Measurements from ENCODE around the gene SPECC1. TPM values are rescaled to one million over a fixed set of nuclear protein-coding genes. Genes with fewer than 3 reads are reported as not detected.

Gene SPECC1
- total and polyA plus RNA-seq, 10 of the 15 experiments (the other 5 are each of a cell fraction or from before 2014, with no cell fraction given) = 6.4 to 40.6 (median 23.9) TPM

- ChIA-PET RAD21 (ENCODE audit: unreplicated experiment) (no interaction called here), SMC1A (ENCODE audit: uncharacterized antibody, unreplicated experiment) (no interaction called here), POLR2A (no interaction called here), CTCF (no interaction called here)
- Histone ChIP-seq H3K9ac (ENCODE audit: control insufficient read depth, insufficient read depth, low read length) (no peak overlapping the region), H3K36me3 (ENCODE audit: control insufficient read depth in 2 of 2, insufficient read depth in 2 of 2, low read length in 1 of 2) (no peaks in the 10 kb centered on the region), H3K4me3 (no peak overlapping the region), H3K9me3 (replicated peaks; ENCODE audit: control insufficient read depth, insufficient read depth, low read length) (no peaks in the 10 kb centered on the region), H2AFZ (ENCODE audit: control insufficient read depth, low read depth, low read length) (no peak overlapping the region), H3K79me2 (ENCODE audit: control insufficient read depth, insufficient read depth, low read length) (no peaks in the 10 kb centered on the region), H3K27ac (ENCODE audit: control insufficient read depth, insufficient read depth) (no peak overlapping the region), H3K4me1 (ENCODE audit: control insufficient read depth, insufficient read depth, low read length) (no peaks in the 10 kb centered on the region), H4K20me1 (ENCODE audit: control insufficient read depth, insufficient read depth) (no peaks in the 10 kb centered on the region; the same call in 1 of the 2 replicates), H3K27me3 (replicated peaks in 1 of 2; ENCODE audit: control insufficient read depth in 2 of 2, insufficient read depth in 2 of 2, low read length in 1 of 2) (no peaks in the 10 kb centered on the region), H3K4me2 (ENCODE audit: control insufficient read depth, insufficient read depth) (no peak overlapping the region)
- DNase-seq (ENCODE audit: low read depth, low spot score) (no peak), ATAC-seq (no peak), FAIRE-seq (no peak)
- no peak for TF ChIP-seq ZBTB33 (IDR thresholded peaks at IDR 0.05)
- intact Hi-C loops (cut with micrococcal nuclease; ENCODE audit: unreplicated experiment) (no loop called here), in situ Hi-C loops (cut with MboI) (no loop called here)
- no TSS peak for BruUV-seq (replicated peaks)
- 76% methylated on average over 10 of the region's 10 CpGs for WGBS (ENCODE audit: insufficient coverage, insufficient replicate concordance, low lambda C conversion rate, missing lambda C conversion rate)
These were observed 175.9 kb downstream of the SPECC1 start for GRCh38 chr17:20184977-20185619.

- no peaks in the 10 kb centered on the region for H3K36me3 ChIP-seq (ENCODE audit: control insufficient read depth in 2 of 2, insufficient read depth in 2 of 2, low read length in 1 of 2)
- no peak overlapping the region for H3K27ac ChIP-seq (ENCODE audit: control insufficient read depth, insufficient read depth)
- ChIA-PET CTCF (no interaction called here), RAD21 (ENCODE audit: unreplicated experiment) (no interaction called here), SMC1A (ENCODE audit: uncharacterized antibody, unreplicated experiment) (interaction anchor here (1.1 kb wide), 1 partner anchor 24 kb away, joined by 3 read pairs; no protein-coding TSS in a partner anchor), POLR2A (no interaction called here)
- DNase-seq (ENCODE audit: low read depth, low spot score) (no peak), FAIRE-seq (no peak), ATAC-seq (no peak)
- H3K9me3 ChIP-seq (replicated peaks; ENCODE audit: control insufficient read depth, insufficient read depth, low read length) = no peaks in the 10 kb centered on the region
- H3K4me3 ChIP-seq = no peak overlapping the region
- no peaks in the 10 kb centered on the region for H3K4me1 ChIP-seq (ENCODE audit: control insufficient read depth, insufficient read depth, low read length)
- H4K20me1 ChIP-seq (ENCODE audit: control insufficient read depth, insufficient read depth) = no peaks in the 10 kb centered on the region; the same call in 1 of the 2 replicates
- intact Hi-C loops (cut with micrococcal nuclease; ENCODE audit: unreplicated experiment) = no loop called here
- no peaks in the 10 kb centered on the region for H3K79me2 ChIP-seq (ENCODE audit: control insufficient read depth, insufficient read depth, low read length)
- 84% methylated on average over 4 of the region's 4 CpGs for WGBS (ENCODE audit: insufficient coverage, insufficient replicate concordance, low lambda C conversion rate, missing lambda C conversion rate)
- H2AFZ ChIP-seq (ENCODE audit: control insufficient read depth, low read depth, low read length) = no peak overlapping the region
- in situ Hi-C loops (cut with MboI) = no loop called here
- H3K27me3 ChIP-seq (replicated peaks in 1 of 2; ENCODE audit: control insufficient read depth in 2 of 2, insufficient read depth in 2 of 2, low read length in 1 of 2) = no peaks in the 10 kb centered on the region
- no peak overlapping the region for H3K9ac ChIP-seq (ENCODE audit: control insufficient read depth, insufficient read depth, low read length)
- no TSS peak for BruUV-seq (replicated peaks)
- H3K4me2 ChIP-seq (ENCODE audit: control insufficient read depth, insufficient read depth) = no peak overlapping the region
- TF ChIP-seq E2F8 (IDR thresholded peaks at IDR 0.05; ENCODE audit: low read depth, partially characterized antibody) = no peak
- no peak for TF ChIP-seq ELK1 (IDR thresholded peaks at IDR 0.05; ENCODE audit: low read depth, low read length)
- TF ChIP-seq FOXM1 (IDR thresholded peaks at IDR 0.05; ENCODE audit: low read depth, low read length) = no peak
- TF ChIP-seq DPF2 (IDR thresholded peaks at IDR 0.05) = no peak
- no peak for TF ChIP-seq IRF3 (IDR thresholded peaks at IDR 0.05)
These were observed 177.9 kb downstream of the SPECC1 start for GRCh38 chr17:20187049-20187448.
